ENCODE data around the gene MATN1. TPM values are rescaled to one million over a fixed set of nuclear protein-coding genes. Genes with fewer than 3 reads are reported as not detected.

The MATN1 gene
- polyA plus RNA-seq, 3 donors = 0.07 TPM; not detected in 2

DNA sequence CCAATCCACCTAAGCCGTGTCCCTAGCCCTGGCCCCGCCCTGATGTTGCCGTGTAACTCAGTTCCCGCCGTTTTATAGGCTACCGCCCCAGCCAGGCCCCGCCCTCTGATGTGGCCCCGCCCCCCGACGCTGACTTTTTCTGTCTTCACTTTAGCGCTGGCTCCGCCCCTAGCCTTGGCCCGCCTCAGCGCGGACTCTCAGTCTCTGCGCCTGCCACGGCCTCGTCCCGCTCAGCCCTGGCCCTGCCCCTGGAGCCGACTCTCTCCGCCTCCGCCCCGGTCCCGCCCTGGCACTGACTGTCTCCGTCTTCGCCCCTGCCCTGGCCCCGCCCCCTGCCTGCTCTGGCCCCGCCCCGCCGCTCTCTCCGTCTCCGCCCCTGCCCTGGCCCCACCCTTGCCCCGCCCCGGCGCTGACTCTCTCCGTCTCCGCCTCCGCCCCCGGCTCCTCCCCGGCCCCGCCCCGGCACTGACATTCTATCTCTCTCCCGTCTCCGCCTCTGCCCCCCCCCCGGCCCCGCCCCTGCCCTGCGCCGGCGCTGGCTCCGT lies 5.2 kb downstream of the MATN1 start:
- peaks cover 0 to 12% of the 10 kb centered on the region in 2 donors for H3K9me3 ChIP-seq (replicated peaks in 1 of 2; ENCODE audit: control insufficient read depth in 1 of 2, insufficient read depth in 1 of 2, low read length in 2 of 2)
- H4K20me1 ChIP-seq (ENCODE audit: insufficient read depth, low read length) = peaks cover 11% of the 10 kb centered on the region
- Mint-ChIP-seq H3K4me1 (peaks cover 22% of the 10 kb centered on the region), H3K4me3 (peak overlapping the region; percentile 82 to 94), H3K9me3 (peaks cover 3 to 12% (median 11%) of the 10 kb centered on the region in 7 donors), H3K27me3 (ENCODE audit: low read depth in 3 of 3) (peaks cover 0 to 3% (median 2%) of the 10 kb centered on the region in 3 donors), H3K36me3 (peaks cover 0 to 5% of the 10 kb centered on the region in 2 donors), H3K27ac (peak overlapping the region; percentile 89 to 98 (median 95))
- no peaks in the 10 kb centered on the region for H3K36me3 ChIP-seq (replicated peaks in 1 of 2; ENCODE audit: control insufficient read depth in 1 of 2, insufficient read depth in 2 of 2, low read length in 2 of 2)
- H3K27ac ChIP-seq (ENCODE audit: low read depth in 1 of 2, low read length in 2 of 2) = peak overlapping the region; percentile 57 to 79
- H2AFZ ChIP-seq (ENCODE audit: insufficient read depth, low read depth, low read length, poor library complexity, severe bottlenecking) = peak overlapping the region; percentile 49
- TF ChIP-seq, protein P1, sequence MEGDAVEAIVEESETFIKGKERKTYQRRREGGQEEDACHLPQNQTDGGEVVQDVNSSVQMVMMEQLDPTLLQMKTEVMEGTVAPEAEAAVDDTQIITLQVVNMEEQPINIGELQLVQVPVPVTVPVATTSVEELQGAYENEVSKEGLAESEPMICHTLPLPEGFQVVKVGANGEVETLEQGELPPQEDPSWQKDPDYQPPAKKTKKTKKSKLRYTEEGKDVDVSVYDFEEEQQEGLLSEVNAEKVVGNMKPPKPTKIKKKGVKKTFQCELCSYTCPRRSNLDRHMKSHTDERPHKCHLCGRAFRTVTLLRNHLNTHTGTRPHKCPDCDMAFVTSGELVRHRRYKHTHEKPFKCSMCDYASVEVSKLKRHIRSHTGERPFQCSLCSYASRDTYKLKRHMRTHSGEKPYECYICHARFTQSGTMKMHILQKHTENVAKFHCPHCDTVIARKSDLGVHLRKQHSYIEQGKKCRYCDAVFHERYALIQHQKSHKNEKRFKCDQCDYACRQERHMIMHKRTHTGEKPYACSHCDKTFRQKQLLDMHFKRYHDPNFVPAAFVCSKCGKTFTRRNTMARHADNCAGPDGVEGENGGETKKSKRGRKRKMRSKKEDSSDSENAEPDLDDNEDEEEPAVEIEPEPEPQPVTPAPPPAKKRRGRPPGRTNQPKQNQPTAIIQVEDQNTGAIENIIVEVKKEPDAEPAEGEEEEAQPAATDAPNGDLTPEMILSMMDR (IDR thresholded peaks at IDR 0.05) = no peak
- peak overlapping the region; percentile 19 for H3K9ac ChIP-seq (ENCODE audit: insufficient read depth, low read length, poor library complexity, severe bottlenecking)
- H3K79me2 ChIP-seq (ENCODE audit: insufficient read depth, low read length) = no peaks in the 10 kb centered on the region
- peak overlapping the region; percentile 13 to 60 (median 42) for H3K4me3 ChIP-seq (replicated peaks in 1 of 3; ENCODE audit: low read depth in 2 of 3, low read length in 3 of 3)
- peaks cover 22 to 27% of the 10 kb centered on the region in 2 donors for H3K4me1 ChIP-seq (ENCODE audit: control insufficient read depth in 1 of 2, insufficient read depth in 2 of 2, low read length in 2 of 2)
- H3K4me2 ChIP-seq (replicated peaks; ENCODE audit: extremely low read depth, low read length, poor library complexity, severe bottlenecking) = peak overlapping the region; percentile 50
- intact Hi-C loops (cut with micrococcal nuclease) = loop anchor here (2.0 to 10.0 kb wide), 6 partner anchors 39 to 1677 kb away; partner anchors contain the start of genes LAPTM5 (in 2 of the 2) and BSDC1 (in 1 of the 2)
- DNase-seq = peak; percentile 97 to 98 (median 98)
- H3K27me3 ChIP-seq (ENCODE audit: control insufficient read depth in 2 of 2, insufficient read depth in 2 of 2, low read length in 2 of 2) = no peaks in the 10 kb centered on the region
- WGBS (ENCODE audit: insufficient coverage) = under 1% methylated on average over 24 of the region's 50 CpGs

DNA sequence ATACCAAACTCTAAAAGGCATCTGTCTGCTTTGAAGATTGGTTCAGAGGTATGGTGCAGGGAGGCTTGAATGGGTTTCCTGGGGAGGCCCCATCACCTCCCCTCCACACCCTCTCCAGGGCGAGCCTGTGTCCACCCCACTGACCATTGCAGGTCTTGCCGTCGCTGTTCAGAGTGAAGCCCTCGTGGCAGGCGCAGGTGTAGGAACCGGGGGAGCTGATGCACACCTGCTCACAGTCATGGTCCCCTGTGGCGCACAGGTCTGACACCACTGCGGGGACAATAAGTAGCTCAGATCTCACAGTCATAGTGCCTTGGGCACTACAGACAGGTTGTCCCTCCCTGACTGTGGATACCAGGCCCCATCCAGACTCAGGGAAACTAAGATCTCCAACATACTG lies 6.7 kb downstream of the MATN1 start:
- Mint-ChIP-seq H3K27ac (peak overlapping the region in 1 of 7 donors; percentile 65), H3K4me3 (no peak overlapping the region), H3K4me1 (peaks cover 22% of the 10 kb centered on the region), H3K9me3 (peaks cover 3 to 12% (median 11%) of the 10 kb centered on the region in 7 donors), H3K27me3 (ENCODE audit: low read depth in 3 of 3) (peaks cover 3 to 8% (median 5%) of the 10 kb centered on the region in 3 donors), H3K36me3 (peaks cover 0 to 2% of the 10 kb centered on the region in 2 donors)
- H4K20me1 ChIP-seq (ENCODE audit: insufficient read depth, low read length) = peaks cover 11% of the 10 kb centered on the region
- no peaks in the 10 kb centered on the region for H3K79me2 ChIP-seq (ENCODE audit: insufficient read depth, low read length)
- no peak overlapping the region for H3K4me2 ChIP-seq (replicated peaks; ENCODE audit: extremely low read depth, low read length, poor library complexity, severe bottlenecking)
- H3K27me3 ChIP-seq (ENCODE audit: control insufficient read depth in 2 of 2, insufficient read depth in 2 of 2, low read length in 2 of 2) = no peaks in the 10 kb centered on the region
- no peak overlapping the region for H3K4me3 ChIP-seq (replicated peaks in 1 of 3; ENCODE audit: low read depth in 2 of 3, low read length in 3 of 3)
- H3K9ac ChIP-seq (ENCODE audit: insufficient read depth, low read length, poor library complexity, severe bottlenecking) = no peak overlapping the region
- H3K36me3 ChIP-seq (replicated peaks in 1 of 2; ENCODE audit: control insufficient read depth in 1 of 2, insufficient read depth in 2 of 2, low read length in 2 of 2) = no peaks in the 10 kb centered on the region
- H2AFZ ChIP-seq (ENCODE audit: insufficient read depth, low read depth, low read length, poor library complexity, severe bottlenecking) = no peak overlapping the region
- H3K27ac ChIP-seq (ENCODE audit: low read depth in 1 of 2, low read length in 2 of 2) = no peak overlapping the region
- peaks cover 0 to 12% of the 10 kb centered on the region in 2 donors for H3K9me3 ChIP-seq (replicated peaks in 1 of 2; ENCODE audit: control insufficient read depth in 1 of 2, insufficient read depth in 1 of 2, low read length in 2 of 2)
- 97% methylated on average over 8 of the region's 8 CpGs for WGBS (ENCODE audit: insufficient coverage)
- TF ChIP-seq, protein P1 (IDR thresholded peaks at IDR 0.05) = no peak
- intact Hi-C loops (cut with micrococcal nuclease) = loop anchor here (5.0 to 10.0 kb wide), 3 partner anchors 196 to 1678 kb away; partner anchors contain the start of gene BSDC1 (in 1 of the 2)
- DNase-seq = no peak
- peaks cover 22 to 27% of the 10 kb centered on the region in 2 donors for H3K4me1 ChIP-seq (ENCODE audit: control insufficient read depth in 1 of 2, insufficient read depth in 2 of 2, low read length in 2 of 2)

All from CD14-positive monocyte (primary cell).